CD14-positive monocyte (primary cell): ENCODE data around the gene ABCC12. TPM values are rescaled to one million over a fixed set of nuclear protein-coding genes. Genes with fewer than 3 reads are reported as not detected.

ENCODE experiments used
- DNase-seq, 3 donors: peaks; one replicate each; pipeline ENCODE4 v3.0.0-alpha.2; 2011 to 2022
- H2AFZ ChIP-seq: 2 replicates; pipeline ENCODE4 v1.6.0; 2012; ENCODE audit warnings: mild to moderate bottlenecking, low read depth, low read length, inconsistent platforms; ENCODE audit not compliant: insufficient read depth, poor library complexity, severe bottlenecking
- H3K27ac ChIP-seq, 2 donors: 1 replicate in 1 of 2; 2 replicates in 1 of 2; pipeline ENCODE4 v1.5.1; 2012 to 2013; ENCODE audit warnings: low read length in 2 of 2, control low read depth in 1 of 2, inconsistent platforms in 1 of 2, low read depth in 1 of 2, mild to moderate bottlenecking in 1 of 2
- H3K27me3 ChIP-seq, 2 donors: one replicate each; pipeline versions ENCODE4 v1.6.0 to v1.6.1; 2011 to 2013; ENCODE audit warnings: low read length in 2 of 2; ENCODE audit not compliant: control insufficient read depth in 2 of 2, insufficient read depth in 2 of 2
- H3K36me3 ChIP-seq, 2 donors: replicated peaks in 1 of 2; 1 replicate in 1 of 2; 2 replicates in 1 of 2; pipeline versions ENCODE4 v1.5.1 to v1.6.1; 2012 to 2013; ENCODE audit warnings: low read length in 2 of 2, control low read depth in 1 of 2, inconsistent platforms in 1 of 2, mild to moderate bottlenecking in 1 of 2; ENCODE audit not compliant: insufficient read depth in 2 of 2, control insufficient read depth in 1 of 2
- H3K4me1 ChIP-seq, 2 donors: 1 replicate in 1 of 2; 2 replicates in 1 of 2; pipeline versions ENCODE4 v1.5.1 to v1.6.1; 2012 to 2013; ENCODE audit warnings: low read length in 2 of 2, control low read depth in 1 of 2, inconsistent platforms in 1 of 2, mild to moderate bottlenecking in 1 of 2, moderate library complexity in 1 of 2; ENCODE audit not compliant: insufficient read depth in 2 of 2, control insufficient read depth in 1 of 2
- H3K4me2 ChIP-seq: replicated peaks from 2 replicates; pipeline ENCODE3; 2012; ENCODE audit warnings: low read length, moderate library complexity, mild to moderate bottlenecking; ENCODE audit not compliant: poor library complexity, severe bottlenecking; ENCODE audit errors: extremely low read depth
- H3K4me3 ChIP-seq, 3 experiments: fragments of 200-600 bp in 1 of 3; sonication (generic) in 1 of 3; replicated peaks in 1 of 3; 1 replicate in 2 of 3; 2 replicates in 1 of 3; pipeline ENCODE4 v1.5.1; 2011 to 2013; ENCODE audit warnings: low read length in 3 of 3, mild to moderate bottlenecking in 3 of 3, control low read depth in 2 of 3, low read depth in 2 of 3, inconsistent platforms in 1 of 3, moderate library complexity in 1 of 3
- H3K79me2 ChIP-seq: 2 replicates; pipeline ENCODE4 v1.6.0; 2012; ENCODE audit warnings: mild to moderate bottlenecking, control low read depth, inconsistent platforms, low read length, moderate library complexity; ENCODE audit not compliant: insufficient read depth
- H3K9ac ChIP-seq: 2 replicates; pipeline ENCODE4 v1.6.0; 2017; ENCODE audit warnings: low read length, mild to moderate bottlenecking; ENCODE audit not compliant: insufficient read depth, poor library complexity, severe bottlenecking
- H3K9me3 ChIP-seq, 2 donors: replicated peaks in 1 of 2; 1 replicate in 1 of 2; 2 replicates in 1 of 2; pipeline versions ENCODE4 v1.5.1 to v1.6.1; 2012 to 2013; ENCODE audit warnings: low read length in 2 of 2, control low read depth in 1 of 2; ENCODE audit not compliant: control insufficient read depth in 1 of 2, insufficient read depth in 1 of 2
- H4K20me1 ChIP-seq: 2 replicates; pipeline ENCODE4 v1.6.0; 2012; ENCODE audit warnings: mild to moderate bottlenecking, low read length, control low read depth, moderate library complexity; ENCODE audit not compliant: insufficient read depth
- H3K27ac Mint-ChIP-seq, 7 donors: one replicate each; pipeline ENCODE4 v1.8.0; 2020; ENCODE audit warnings: mild to moderate bottlenecking in 7 of 7, mixed read lengths in 7 of 7, moderate library complexity in 6 of 7, inconsistent platforms in 2 of 7
- H3K27me3 Mint-ChIP-seq, 3 donors: one replicate each; pipeline ENCODE4 v1.8.0; 2021 to 2022; ENCODE audit warnings: low read depth in 3 of 3, mild to moderate bottlenecking in 3 of 3, mixed read lengths in 3 of 3, moderate library complexity in 3 of 3, inconsistent platforms in 1 of 3
- H3K36me3 Mint-ChIP-seq, 2 donors: one replicate each; pipeline ENCODE4 v1.8.0; 2020; ENCODE audit warnings: mixed read lengths in 2 of 2, inconsistent platforms in 1 of 2, mild to moderate bottlenecking in 1 of 2
- H3K4me1 Mint-ChIP-seq: one replicate; pipeline ENCODE4 v1.8.0; 2020; ENCODE audit warnings: mild to moderate bottlenecking, mixed read lengths
- H3K4me3 Mint-ChIP-seq, 2 donors: one replicate each; pipeline ENCODE4 v1.8.0; 2020; ENCODE audit warnings: mild to moderate bottlenecking in 2 of 2, mixed read lengths in 2 of 2, moderate library complexity in 1 of 2
- H3K9me3 Mint-ChIP-seq, 7 donors: one replicate each; pipeline ENCODE4 v1.8.0; 2020 to 2022; ENCODE audit warnings: mixed read lengths in 7 of 7, mild to moderate bottlenecking in 6 of 7, moderate library complexity in 6 of 7, inconsistent platforms in 2 of 7
- WGBS: methylation state at CpG from one replicate; pipeline ENCODE4 v1.1.5; 2013; ENCODE audit warnings: missing lambda C conversion rate; ENCODE audit not compliant: insufficient coverage; 5-methylcytosine and 5-hydroxymethylcytosine counted together
- intact Hi-C, 2 donors: fragments of 100-400 bp; cut with micrococcal nuclease; formaldehyde crosslinking; loops; one replicate each; pipeline versions ENCODE4 v1.15.0 to v1.15.1; 2023
- polyA plus RNA-seq, 3 donors: library from polyadenylated mRNA; depleted of rRNA in 1 of 3; unstranded in 2 of 3; stranded (reverse) in 1 of 3; fragments of 300-500 nt in 2 of 3; fragments of >200 nt in 1 of 3; fragmentation: Illumina TruSeq in 2 of 3; gene quantifications; 1 replicate in 2 of 3; 2 replicates in 1 of 3; pipeline ENCODE4 v1.2.3, GENCODE V29; 2012 to 2021
- TF ChIP-seq, protein P1 (sequence below): fragments of 200-600 bp; IDR thresholded peaks from one replicate; pipeline ENCODE4 v1.8.0; 2022; ENCODE audit warnings: antibody characterized with exemption, mild to moderate bottlenecking

The ABCC12 gene
- polyA plus RNA-seq, 3 donors: not detected

DNA sequence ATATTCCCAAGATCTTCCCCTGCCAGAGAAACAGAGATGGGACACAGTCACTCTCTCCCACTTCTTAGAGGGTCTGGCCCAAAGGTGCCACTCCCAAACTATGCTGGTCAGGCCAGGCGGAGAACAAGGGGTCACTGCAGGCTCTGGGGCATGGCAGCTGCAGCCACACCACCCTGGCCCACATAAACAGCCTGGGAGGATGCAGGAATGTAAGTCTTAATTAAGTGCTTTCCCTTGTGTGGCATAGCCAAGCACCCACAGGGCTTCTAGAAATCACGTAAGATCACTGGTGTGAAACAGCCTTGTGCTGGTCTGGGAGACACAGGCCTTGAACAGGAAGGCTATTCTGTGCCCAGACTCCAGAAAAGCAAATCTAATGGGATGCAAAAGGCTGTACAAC lies 31.5 kb downstream of the ABCC12 start:
- 83% methylated on average over 1 of the region's 2 CpGs for WGBS
- H3K27ac ChIP-seq: no peak overlapping the region
- H3K4me3 Mint-ChIP-seq: no peak overlapping the region
- H3K4me1 Mint-ChIP-seq: no peaks in the 10 kb centered on the region
- no peaks in the 10 kb centered on the region for H3K4me1 ChIP-seq
- H3K79me2 ChIP-seq: no peaks in the 10 kb centered on the region
- no peak overlapping the region for H3K4me2 ChIP-seq
- H3K27me3 Mint-ChIP-seq: peaks cover 5 to 9% (median 5%) of the 10 kb centered on the region in 3 donors
- no peaks in the 10 kb centered on the region for H3K27me3 ChIP-seq
- H3K36me3 ChIP-seq: no peaks in the 10 kb centered on the region
- H3K36me3 Mint-ChIP-seq: no peaks in the 10 kb centered on the region
- H3K9me3 ChIP-seq: no peaks in the 10 kb centered on the region
- no peak overlapping the region for H3K4me3 ChIP-seq
- peaks cover 0 to 2% (median 0%) of the 10 kb centered on the region in 7 donors for H3K9me3 Mint-ChIP-seq
- no peaks in the 10 kb centered on the region for H4K20me1 ChIP-seq
- intact Hi-C loops: no loop called here
- no peak for DNase-seq
- TF ChIP-seq, protein P1, sequence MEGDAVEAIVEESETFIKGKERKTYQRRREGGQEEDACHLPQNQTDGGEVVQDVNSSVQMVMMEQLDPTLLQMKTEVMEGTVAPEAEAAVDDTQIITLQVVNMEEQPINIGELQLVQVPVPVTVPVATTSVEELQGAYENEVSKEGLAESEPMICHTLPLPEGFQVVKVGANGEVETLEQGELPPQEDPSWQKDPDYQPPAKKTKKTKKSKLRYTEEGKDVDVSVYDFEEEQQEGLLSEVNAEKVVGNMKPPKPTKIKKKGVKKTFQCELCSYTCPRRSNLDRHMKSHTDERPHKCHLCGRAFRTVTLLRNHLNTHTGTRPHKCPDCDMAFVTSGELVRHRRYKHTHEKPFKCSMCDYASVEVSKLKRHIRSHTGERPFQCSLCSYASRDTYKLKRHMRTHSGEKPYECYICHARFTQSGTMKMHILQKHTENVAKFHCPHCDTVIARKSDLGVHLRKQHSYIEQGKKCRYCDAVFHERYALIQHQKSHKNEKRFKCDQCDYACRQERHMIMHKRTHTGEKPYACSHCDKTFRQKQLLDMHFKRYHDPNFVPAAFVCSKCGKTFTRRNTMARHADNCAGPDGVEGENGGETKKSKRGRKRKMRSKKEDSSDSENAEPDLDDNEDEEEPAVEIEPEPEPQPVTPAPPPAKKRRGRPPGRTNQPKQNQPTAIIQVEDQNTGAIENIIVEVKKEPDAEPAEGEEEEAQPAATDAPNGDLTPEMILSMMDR: no peak
- no peak overlapping the region for H2AFZ ChIP-seq
- no peak overlapping the region for H3K27ac Mint-ChIP-seq
- H3K9ac ChIP-seq: no peak overlapping the region

DNA sequence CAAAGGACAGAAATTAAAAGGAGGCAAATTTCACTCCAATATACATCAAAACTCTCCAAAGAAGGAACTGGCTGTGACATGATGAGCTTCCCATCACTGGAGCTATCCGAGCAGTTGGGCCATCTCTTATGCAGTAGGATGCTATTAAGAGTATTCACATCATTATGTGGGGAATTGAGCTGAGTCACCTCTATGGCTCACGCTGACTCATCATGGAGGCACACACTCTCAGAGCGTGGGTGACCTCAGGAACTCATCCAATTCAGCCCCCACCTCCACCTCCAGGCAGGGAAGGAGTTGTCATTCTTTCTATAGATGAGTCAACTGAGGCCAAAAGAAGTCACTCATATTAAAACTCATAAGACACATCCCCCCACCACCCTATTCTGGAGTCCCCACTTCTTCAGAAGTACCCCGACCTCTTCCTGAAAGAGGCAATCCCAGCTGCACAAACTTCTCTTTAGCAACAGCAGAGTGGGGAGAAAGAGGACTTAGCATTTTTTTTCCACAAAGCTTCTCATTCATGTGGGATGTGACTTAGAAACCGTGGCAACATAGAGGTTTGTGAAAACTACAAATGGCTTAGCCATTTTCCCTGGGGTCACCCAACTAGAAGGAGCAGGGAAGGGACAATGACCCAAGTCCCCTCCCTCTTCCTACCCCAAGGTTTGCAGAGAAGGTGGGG lies 32.5 kb downstream of the ABCC12 start:
- TF ChIP-seq, protein P1: no peak
- DNase-seq: peak in 1 of 3 donors; percentile 9
- H3K27ac Mint-ChIP-seq: peak overlapping the region in 1 of 7 donors; percentile 60
- no CpG with 5 or more reads among the region's 5 CpGs for WGBS
- H3K36me3 ChIP-seq: no peaks in the 10 kb centered on the region
- H3K79me2 ChIP-seq: no peaks in the 10 kb centered on the region
- no peak overlapping the region for H2AFZ ChIP-seq
- no peak overlapping the region for H3K27ac ChIP-seq
- no peaks in the 10 kb centered on the region for H4K20me1 ChIP-seq
- peaks cover 3 to 9% (median 3%) of the 10 kb centered on the region in 3 donors for H3K27me3 Mint-ChIP-seq
- no peak overlapping the region for H3K9ac ChIP-seq
- H3K9me3 Mint-ChIP-seq: peaks cover 0 to 2% (median 0%) of the 10 kb centered on the region in 7 donors
- H3K9me3 ChIP-seq: no peaks in the 10 kb centered on the region
- H3K4me3 Mint-ChIP-seq: no peak overlapping the region
- H3K4me2 ChIP-seq: no peak overlapping the region
- no peaks in the 10 kb centered on the region for H3K4me1 ChIP-seq
- no peaks in the 10 kb centered on the region for H3K27me3 ChIP-seq
- H3K4me1 Mint-ChIP-seq: no peaks in the 10 kb centered on the region
- no peaks in the 10 kb centered on the region for H3K36me3 Mint-ChIP-seq
- H3K4me3 ChIP-seq: no peak overlapping the region
- intact Hi-C loops: no loop called here
